NCI-H446 (cell line): Measurements from ENCODE around the gene BPIFB1.

ENCODE experiments used
- DNase-seq, 2 experiments: peaks; one replicate each; lab custom pipeline; 2025; lab: John Stamatoyannopoulos, UW

Gene BPIFB1

DNA sequence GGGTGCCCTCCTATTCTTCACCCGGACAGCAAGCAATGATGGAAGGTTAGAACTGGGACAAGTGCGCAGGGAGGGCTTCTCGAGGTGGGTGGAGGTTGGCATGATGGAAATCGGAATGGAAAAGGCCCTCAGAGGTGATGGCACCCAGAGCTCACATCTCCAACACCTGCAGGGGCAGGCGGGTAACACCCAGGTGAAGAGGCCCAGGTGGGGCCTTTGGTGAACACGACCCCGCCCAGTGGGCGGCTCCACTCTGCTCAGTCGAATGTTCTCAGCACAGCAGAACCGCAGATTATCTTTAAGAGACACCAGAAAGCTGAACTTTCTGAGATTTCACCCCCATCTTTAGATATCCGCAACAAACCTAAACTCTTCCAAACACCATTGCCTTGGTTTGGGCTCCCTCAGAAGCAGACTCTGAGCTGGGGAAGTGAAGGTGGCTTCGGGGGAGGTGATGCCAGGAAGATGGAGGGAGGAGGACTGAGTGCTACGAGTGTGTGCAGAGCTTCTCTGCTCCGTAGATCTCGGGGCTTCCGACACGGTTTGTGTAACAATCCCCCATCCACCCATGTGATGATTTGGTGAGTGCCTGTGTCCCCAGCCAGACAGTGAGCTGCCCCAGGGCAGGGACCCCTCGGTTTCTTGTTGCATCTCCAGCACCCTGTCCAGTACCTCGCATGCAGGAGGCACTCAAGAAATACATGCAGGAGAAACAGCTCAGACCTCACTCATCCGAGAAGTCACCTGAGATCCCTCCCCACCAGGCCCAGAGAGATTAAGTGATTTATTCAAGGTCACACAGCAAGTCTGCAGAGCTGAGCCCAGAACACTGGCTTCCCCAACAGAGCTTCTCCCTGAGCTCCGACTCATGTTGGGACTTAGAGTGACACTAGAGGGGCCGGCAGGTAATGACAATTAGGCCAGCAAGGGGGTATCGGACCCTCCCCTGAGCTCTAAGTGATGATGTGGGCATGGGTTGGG, 45.4 kb downstream of the BPIFB1 start:
- no peak for DNase-seq

DNA sequence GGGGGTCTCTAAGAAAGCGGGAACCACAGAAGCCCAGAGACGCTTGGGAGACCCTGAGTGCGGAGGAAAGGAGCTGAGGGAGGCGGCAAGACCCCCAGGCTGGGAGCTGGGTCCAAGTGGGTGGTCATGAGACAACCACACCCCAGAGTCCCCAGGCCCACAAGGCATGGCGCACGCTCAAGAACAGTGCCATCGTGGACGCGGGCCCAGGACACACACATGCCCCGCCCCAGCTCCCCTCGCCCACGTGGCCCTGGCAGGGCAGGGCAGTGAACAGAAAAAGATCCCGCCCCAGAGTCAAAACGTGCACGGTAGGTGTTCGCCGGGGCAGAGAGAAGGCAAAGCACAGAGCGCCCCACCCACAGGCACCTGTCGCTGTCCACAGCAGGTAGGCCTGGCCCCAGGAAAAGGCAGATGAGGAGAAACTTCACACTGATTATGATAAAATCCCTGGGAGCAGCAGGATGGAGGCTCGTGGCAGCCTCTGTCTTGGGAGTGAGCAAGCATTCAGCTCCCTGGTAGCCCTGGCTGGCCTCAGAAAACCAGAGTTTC, 50.0 kb downstream of the BPIFB1 start:
- DNase-seq: no peak

DNA sequence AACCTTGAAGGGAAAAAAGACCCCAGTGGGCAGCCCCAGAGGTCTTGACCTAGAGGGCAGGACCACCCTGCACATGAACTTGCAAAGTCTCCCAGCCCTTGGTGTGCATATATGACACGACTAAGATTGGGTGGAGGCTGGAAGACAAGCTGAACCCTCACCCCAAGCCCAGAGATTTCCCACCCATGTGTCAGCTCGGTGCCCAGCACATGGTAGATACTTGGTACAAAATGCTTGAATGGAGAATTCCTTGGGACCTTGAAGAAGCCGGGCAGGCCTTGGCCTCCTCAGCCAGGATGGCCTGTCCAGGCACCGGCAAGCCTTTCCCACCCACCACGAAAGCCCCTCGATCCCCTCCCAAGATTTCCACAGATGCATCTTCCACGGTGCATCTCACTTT, 50.6 kb downstream of the BPIFB1 start:
- DNase-seq: no peak

DNA sequence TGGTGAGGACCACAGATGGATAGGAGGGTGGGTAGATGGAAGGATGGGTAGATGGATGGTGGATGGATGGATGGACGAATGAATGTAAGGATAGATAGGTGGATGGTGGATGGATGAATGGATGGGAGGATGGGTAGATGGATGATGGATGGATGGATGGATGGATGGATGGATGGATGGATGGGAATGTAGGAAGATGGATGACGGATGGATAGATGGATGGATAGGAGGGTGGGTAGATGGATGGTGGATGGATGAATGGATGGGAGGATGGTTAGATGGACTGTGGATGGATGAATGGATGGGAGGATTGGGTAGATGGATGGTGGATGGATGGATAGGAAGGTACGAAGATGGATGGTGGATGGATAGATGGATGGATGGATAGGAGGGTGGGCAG, 51.1 kb downstream of the BPIFB1 start:
- no peak for DNase-seq

DNA sequence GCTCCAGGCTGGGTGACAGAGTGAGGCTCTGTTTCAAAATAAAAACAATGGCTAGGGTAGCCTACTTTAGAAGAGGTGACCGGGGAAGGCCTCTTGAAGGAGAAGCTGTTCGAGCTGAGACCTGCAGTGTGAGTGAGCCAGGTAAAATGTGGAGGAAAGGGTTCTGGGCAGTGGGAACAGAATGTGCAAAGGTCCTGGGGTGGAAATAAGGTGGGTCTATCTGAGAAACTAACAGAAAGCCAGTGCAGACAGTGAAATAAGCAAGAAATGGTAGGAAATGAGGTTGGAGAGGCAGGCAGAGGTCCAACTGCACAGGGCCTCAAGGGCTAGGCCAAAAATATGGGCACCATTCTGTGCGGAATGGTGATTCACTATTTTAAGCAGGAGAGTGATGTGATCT, 53.4 kb downstream of the BPIFB1 start:
- no peak for DNase-seq

DNA sequence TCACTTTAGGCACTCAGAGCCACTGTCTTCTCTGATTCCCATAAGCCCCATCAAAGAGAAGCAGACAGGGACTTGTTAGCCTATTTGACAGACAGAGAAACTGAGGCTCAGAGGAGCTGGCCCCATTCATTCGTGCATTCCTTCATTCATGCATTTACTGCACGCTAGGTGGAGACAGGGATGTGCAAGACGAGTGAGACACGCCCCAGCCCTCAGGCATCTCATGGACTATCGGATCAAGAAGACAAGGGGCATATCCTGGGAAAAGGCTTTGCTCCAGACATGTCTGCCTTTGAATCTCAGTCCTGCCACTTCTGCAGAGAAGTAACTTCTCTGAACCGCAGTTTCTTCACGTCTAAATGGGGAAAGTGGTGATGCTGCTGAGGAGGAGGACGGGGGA, 54.1 kb downstream of the BPIFB1 start:
- no peak for DNase-seq

DNA sequence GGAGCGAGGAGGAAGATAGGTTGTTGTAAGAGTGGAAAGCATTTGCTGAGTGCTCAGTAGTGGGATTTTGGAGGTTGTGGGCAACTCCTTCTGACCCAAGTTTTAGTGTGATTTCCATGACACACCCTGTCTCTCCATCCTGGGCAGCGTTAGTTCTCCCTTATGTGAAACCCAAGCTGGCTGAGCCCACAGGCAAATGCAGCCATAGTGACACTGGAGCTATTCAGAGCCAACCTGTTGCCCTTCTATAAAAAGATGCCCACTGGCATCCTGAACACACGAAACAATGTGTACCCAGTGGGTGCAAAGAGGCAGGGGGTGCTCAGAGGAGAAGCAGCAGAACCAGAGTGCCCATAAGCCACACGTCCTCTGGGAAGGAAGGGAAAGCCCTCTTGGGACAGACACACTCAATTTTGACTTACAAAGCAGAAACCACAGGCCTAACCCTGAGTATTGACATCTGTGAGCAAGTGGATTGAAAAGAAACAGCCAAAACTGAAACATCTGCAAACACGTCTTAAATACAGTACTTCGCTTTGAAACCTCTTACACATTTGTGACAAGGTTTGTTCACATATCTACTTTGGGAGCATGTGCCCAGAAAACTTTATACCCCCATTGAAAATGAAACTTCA, 54.6 kb downstream of the BPIFB1 start:
- DNase-seq: no peak

DNA sequence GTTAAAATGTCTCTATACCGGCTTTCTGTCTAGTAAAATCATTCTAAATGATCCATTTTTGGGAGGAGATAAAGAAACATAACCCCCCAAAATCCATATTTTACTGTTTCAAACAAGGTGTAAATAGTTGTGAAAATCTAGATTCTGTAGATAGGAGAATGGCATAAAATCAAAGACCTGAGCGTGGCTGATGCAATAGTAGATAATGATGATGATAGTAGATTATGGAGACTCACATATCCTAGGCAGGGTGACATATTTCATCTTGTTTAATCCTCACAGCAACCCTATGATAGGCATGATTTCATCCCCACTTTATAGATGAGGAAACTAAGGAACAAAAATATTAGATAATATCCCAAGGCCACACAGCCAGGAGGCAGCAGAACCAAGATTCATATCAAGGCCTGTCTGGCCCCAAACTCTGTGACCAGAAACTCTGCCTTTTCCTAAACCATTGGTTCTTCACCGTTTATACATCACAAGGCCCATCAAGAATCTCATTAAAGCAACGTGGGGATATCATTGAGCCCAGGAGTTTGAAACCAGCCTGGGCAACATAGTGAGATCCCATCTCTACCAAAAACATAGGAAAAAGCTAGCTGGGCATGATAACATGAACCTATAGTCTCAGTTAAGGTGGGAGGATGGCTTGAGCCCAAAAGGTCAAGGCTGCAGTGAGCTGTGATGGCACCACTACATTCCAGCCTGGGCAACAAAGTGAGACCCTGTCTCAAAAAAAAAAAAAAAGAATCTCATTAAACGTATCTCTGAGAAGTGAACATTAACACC, 55.6 kb downstream of the BPIFB1 start:
- no peak for DNase-seq

DNA sequence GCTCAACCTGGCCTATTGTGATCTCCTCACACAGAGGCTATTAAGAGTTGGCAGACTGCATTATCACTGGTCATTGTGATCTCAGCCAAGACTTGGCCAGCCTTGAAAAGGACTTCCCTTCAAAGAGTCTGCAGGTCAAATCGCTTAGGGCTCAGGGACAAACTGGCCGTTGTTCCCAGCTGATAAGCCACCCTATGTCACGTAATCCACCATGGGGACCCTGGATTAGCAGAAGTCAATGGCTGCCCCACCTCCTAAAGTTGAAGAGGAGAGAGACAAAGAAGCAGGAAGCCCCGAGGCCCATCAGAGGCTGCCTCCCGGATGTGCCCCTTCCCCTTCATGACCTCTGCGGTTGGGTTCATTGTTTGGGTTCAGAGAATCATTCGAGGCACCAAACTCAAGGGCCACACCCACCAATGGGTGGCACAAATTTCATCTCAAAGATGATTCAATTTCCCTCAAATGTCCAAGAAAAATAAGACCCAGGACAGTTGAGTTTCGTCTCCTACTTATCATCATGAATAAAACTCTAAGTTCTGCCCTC, 56.6 kb downstream of the BPIFB1 start:
- DNase-seq: no peak

DNA sequence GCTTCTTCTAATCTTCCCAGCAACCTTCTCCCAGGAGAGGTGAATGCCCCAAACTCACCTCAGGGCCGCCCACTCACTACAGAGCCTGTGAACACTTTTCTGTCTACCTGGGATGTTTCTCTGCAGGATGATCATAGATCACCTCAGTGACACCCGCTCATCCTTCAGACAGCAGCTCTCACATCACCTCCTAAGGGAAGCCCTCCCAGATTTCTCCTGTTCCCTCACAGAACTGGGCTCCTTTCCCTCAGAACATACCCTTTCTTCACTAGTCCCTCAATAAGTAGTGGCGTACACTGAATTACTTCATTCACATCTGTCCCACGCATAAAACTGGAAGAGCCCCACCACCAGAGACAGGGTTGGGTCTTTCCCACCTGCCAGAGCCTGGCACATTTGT, 60.5 kb downstream of the BPIFB1 start:
- DNase-seq: no peak

DNA sequence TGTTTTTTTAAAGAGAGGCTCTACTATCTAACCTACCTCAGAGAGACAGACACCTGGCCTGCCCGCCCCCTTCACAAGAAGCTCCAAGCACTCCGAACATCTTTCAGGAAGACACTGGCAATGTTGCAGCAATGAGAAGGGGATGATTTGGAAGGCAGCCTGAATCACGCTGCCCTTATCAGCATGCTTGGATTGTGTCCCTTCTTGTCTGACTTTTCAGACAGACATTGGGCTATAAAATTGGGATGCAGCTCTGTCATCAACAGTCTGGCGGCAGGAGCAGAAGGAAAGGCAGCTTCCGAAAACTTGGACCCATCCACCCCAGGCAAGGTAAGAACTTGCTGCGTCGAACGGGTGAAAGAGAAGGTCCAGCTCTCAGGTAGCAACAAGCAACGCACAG, 62.3 kb downstream of the BPIFB1 start:
- DNase-seq: no peak

DNA sequence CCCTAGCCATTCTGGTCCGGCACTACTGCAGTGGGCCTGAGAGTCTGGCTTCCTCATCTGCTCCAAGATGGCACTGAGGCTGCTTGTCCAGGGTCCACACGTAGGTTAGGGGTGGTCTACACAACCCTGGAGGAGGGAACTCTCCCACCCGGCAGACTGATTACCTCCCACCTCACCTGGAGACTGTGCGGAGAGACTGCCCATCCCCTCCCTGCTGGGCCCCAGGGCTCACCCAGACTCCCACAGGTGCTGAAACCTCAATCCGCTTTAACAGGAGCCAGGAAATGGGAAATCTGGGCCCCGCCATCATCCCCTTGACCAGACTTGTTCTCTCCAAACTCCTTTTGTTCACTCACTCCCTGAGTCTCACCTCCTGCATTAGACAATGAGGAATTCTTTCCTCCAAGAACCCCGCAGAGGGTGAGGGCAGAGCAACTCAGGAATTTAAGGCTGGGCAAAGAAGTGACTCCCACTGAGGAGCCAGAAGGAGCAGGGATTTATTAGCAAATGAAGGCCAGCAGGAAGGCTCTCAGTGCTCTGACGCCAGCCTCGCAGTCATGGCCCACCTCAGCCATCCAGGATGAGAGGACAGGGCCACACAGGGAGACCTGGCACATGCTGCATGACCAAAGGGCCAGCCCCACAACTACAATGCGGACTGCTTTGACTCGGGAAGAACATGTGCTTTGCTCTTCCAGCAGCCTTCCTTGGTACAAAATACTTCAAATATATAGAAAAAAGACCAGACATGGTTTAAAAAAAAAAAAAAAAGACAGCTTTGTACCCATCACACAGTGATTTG, 65.3 kb downstream of the BPIFB1 start:
- DNase-seq: no peak

DNA sequence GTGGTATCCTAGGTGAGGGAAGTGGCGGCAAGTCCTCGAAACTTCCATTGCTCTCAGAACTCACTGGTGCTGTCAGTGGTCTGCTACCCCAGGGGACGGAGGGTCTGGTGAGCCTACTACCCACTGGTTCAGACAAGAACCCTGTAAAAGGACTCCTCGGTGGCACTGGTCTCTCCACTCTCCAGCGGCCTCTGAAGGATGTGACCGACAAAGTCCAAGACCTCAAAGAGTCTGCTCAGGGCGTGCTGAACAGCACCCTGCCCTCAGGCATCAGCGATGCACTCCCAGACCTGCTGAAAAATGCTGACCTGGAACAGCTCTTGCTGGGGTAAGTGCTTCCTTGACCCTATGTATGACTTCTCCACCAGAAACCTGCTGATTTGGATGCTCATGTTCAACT, 66.5 kb downstream of the BPIFB1 start:
- no peak for DNase-seq

DNA sequence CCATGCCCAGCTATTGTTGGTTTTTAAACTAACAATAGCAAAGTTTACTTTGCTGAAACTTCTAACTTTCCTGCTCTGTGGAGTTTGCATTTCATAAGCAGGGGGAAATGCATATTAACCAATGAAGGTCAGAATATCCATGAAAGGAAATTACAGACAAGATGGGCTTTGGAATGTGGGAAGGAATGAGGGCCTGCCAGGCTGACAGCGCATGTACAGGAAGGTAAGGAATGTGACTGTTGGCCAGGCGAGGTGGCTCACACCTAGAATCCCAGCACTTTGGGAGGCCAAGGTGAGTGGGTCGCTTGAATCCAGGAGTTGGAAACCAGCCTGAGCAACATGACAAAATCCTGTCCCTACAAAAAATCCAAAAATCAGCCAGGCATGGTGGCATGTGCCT, 68.7 kb downstream of the BPIFB1 start:
- DNase-seq: no peak

DNA sequence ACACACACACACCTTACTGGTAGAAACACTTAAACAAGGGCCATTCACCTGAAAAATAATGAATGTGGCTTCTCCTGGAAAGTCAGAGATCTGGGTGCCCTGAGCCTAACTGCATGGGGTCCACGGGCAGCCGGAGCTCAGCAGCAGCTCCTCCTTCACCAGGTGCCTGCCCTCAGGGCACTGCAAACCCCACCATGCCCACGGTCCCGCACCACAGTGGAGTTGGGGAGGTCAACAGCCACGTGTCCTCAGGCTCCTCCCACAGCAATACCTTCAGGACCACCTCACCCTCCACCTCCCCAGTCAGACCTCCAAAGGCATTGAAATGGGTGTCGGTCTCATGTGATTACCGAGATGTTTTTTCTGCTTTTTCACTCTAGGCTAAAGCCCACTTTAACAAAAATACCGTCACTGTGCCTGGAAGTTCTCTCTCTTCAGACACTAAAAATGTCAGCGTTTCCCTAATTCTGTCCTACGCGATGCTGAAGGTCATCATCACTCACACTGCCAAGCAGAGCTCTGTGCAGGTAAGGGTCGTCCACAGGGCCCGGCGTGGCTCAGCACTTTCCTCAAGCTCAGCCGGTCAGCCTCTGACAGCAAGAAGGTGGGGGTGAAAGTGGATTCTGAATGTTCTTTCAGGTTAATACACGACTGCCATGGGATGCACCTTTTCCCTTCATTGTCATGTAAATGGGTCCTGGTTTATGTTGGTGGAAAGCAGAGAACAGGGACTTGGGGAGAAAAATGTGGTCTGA, 69.4 kb downstream of the BPIFB1 start:
- DNase-seq: no peak

DNA sequence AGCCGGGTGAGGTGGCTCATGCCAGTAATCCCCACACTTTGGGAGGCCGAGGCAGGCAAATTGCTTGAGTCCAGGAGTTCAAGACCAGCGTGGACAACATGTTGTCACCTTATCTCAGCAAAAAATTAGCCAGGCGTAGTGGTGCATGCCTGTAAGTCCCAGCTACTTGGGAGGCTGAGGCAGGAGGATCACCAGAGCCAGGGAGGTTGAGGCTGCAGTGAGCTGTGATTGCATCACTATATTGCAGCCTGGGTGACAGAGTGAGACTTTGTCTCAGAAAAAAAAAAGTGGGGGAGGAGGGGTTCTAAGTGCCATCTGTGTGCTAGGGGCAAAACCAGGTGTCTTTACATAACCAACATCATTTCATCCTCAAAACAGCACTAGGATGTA, 70.0 kb downstream of the BPIFB1 start:
- no peak for DNase-seq
